IPS DF 19.7 (cell line): ENCODE measurements around the gene PCDH8.

Experiments
- DNase-seq: peaks from one replicate; pipeline ENCODE4 v3.0.0-alpha.2; 2013; ENCODE audit warnings: low read depth, low spot score

The PCDH8 gene, protein sequence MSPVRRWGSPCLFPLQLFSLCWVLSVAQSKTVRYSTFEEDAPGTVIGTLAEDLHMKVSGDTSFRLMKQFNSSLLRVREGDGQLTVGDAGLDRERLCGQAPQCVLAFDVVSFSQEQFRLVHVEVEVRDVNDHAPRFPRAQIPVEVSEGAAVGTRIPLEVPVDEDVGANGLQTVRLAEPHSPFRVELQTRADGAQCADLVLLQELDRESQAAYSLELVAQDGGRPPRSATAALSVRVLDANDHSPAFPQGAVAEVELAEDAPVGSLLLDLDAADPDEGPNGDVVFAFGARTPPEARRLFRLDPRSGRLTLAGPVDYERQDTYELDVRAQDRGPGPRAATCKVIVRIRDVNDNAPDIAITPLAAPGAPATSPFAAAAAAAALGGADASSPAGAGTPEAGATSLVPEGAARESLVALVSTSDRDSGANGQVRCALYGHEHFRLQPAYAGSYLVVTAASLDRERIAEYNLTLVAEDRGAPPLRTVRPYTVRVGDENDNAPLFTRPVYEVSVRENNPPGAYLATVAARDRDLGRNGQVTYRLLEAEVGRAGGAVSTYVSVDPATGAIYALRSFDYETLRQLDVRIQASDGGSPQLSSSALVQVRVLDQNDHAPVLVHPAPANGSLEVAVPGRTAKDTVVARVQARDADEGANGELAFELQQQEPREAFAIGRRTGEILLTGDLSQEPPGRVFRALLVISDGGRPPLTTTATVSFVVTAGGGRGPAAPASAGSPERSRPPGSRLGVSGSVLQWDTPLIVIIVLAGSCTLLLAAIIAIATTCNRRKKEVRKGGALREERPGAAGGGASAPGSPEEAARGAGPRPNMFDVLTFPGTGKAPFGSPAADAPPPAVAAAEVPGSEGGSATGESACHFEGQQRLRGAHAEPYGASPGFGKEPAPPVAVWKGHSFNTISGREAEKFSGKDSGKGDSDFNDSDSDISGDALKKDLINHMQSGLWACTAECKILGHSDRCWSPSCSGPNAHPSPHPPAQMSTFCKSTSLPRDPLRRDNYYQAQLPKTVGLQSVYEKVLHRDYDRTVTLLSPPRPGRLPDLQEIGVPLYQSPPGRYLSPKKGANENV

DNA sequence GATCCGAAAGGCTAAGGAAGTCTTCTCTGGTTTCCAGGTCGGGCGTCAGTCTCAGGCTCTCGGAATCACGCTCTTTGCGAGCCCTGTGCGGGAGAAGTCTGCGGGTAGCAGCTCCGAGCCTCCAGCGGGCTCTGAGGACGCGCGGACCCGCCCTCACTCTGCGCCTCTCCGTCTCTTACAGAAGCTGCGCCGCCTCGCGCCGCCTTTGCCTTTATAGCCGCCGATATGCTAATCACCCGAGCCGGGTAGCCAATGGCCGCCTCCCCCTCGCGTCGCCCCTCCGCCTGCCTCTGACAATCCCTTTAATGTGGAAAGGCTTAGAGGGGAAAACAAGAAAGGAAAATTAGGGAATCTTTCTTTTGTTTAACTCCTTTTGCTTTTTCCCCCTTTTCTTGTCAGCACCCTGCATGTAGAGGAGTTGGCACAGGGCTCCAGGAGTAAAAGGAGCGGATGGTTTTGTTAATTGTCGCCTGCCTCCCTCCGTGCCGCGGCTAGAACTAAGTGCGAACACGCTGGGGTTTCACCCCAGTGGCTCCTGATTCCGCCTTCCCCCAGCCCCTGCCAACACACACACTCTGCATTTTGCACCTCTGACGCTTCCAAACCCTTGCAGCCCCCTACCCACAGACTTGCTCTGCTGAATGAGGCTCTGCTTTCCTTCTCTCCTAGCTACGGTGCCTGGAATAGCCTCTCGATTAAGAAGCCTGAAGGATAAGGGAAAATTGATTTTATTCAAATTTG lies at the start of gene PCDH8:
TSS of gene PCDH8 (minus strand) at position 186 of the 741 bp plus-strand sequence. CDS start 204 bp downstream, outside the sequence.
- DNase-seq = no peak

DNA sequence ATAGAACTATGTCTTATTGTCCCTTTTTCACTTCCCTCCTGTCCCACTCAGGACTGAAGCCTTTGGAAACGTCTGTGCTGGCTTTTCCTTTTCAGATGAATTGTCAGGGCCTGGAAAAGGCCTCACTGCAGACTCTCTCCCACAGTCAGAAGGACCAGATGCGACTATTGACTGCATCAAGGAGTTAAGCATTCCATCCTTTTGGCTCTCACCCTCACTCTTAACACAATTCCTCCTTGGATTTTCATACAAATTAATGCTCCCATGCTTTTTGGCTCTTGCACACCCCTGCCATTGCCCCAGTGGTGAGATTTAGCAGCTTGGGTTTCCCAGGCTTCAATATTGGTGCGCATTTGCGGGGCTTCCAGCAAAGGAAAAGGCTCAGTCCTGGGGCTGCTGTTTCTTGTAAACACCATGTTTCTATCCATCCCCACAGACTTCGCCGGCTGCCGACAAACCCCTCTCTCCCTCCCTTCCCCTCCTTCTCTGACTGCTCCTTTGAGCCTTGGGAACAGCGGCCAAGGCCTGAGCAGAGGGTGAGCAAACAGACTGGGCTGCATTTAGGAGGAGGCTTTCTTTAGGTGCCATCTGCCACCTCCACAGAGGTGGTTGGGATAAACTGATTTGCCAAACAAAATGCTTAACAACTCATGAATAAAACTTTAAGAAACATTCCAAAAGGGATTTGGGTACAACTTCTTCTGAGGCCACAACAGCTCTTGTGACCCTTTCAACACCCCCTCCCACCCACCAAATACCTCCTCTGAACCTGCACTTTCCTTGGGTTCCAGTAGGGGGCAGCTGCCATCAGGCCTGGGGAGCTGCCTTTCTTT lies 48.6 kb upstream of the PCDH8 start:
- no peak for DNase-seq

DNA sequence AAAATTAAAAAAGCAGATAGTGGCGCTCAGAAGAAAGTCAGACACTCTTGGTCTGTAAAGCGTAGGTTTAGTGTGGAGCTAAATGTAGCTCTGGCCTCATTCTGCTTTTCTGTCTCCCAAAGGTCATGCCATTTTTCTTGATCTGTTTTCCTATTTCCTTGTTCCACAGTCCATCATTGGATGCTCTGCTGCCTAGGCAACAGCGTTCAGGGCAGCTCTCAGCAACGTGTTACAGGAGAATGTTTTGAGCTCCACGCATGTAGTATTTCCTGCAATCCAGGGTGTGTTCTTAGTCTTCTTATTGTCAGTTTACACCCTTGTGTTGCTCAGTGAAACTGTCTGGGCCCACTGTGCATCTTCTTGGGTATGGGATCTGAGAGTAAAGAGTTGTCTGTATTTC lies 46.0 kb upstream of the PCDH8 start:
- DNase-seq = no peak

DNA sequence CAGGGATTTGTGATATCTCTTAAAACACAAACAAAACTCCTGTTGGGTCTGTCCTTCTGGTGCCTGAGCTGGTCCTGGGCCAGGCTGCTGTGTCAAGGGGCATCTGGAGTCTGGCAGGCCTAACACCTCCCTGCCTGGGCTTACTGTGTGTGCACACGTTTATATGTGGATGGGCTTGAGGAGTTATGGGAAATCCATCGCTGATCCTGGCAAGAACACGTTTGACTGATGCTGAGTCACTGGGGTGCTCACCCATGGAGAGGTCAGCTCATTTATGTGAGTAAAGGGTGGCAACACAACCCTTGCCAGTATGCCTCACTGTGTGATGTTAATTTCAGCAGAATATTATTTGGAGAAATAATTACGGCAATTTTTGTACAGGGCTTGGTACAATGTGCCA lies 44.5 kb upstream of the PCDH8 start:
- no peak for DNase-seq

DNA sequence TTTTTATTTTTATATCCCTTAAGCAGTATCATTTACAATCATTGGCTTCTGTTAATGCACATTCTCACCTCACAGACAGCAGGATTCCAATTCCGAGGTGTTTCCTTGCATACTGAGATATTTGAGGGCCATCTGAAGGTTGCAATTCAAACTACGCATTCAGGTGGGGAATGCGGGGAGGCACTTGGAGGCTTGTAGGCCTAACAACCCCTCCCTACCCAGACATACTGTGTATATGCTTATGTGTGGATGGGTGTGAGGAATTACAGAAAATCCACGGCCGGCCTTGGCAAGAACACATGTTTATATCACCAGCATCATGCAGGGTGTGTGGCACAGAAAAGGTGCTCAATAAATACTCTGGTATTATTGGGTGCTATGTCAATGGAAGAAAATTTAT lies 43.3 kb upstream of the PCDH8 start:
- DNase-seq = no peak

DNA sequence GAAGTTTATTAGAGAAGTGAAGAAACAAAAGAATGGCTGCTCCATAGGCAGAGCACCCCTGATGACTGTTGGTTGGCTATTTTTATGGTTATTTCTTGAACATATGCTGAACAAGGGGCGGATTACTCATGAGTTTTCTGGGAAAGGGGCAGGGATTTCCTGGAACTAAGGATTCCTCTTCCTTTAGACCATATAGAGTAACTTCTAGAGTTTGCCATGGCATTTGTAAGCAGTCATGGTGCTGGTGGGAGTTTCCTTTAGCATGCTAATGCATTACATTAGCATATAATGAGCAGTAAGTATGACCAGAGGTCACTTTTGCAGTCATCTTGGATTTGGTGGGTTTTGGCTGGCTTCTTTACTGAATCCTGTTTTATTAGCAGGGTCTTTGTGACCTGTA lies 38.7 kb upstream of the PCDH8 start:
- no peak for DNase-seq

DNA sequence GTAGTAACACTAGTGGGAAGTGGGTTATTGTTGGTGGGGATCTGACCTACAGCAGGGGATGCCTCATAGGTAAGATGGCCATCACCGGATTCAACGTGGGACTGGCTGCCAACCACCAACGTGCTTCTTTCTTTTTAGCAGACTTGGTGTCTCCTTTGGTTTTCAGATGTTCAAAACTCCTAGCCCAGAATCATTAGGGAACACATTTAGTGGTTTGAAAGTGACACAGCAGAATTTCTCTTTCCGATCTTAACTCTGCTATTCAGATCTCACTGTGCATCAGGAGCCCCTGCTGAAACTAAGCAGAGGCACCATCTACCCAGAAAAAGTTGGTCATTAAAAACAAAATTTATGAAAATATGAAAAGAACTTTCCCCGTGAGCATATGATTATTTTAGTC lies 36.7 kb upstream of the PCDH8 start:
- no peak for DNase-seq

DNA sequence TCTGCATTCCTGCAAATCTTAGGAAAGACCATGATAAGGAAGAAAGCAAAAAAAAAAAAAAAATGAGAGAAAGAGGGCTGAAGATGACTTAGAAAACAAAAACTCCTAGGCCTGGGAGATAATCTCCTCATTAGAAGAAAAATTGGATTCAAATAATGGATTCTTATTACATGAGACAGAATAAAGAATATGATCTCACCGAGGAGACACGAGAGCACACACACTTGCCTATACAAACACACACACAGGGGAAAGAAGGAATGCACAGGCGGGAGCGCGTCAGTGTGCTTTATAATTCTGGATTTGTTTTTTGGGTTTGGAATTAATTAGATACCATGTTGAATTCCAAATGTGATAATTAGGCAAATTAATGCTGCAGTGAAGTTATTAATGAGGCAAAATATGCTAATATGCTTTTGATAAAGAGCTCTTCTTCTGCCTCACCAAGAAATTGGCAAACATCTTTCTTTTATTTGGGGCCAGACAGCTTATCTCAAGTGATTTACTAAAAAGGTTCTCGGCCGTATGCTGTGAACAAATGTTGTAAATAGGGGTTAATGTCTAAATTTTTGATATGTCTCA lies 36.1 kb upstream of the PCDH8 start:
- DNase-seq = no peak

DNA sequence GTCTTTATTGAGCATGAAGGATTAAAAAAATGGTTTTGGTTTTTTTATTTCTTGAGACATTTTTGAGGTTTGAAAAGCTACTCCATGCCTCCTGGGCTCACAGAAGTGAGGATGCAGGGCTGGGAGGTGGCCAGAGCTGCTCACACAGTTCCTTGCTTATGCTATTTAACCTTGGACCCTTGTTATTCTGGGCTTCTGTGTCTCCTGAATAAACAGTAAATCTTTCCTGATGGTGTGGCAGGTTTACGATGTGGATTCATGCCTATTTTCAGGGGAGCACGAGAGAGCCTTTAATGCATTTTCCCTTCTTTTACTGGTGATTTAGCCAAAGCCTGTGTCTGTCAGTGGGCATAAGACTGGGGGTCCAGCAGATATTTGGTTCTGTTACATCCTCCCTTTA lies 34.3 kb upstream of the PCDH8 start:
- DNase-seq = no peak

DNA sequence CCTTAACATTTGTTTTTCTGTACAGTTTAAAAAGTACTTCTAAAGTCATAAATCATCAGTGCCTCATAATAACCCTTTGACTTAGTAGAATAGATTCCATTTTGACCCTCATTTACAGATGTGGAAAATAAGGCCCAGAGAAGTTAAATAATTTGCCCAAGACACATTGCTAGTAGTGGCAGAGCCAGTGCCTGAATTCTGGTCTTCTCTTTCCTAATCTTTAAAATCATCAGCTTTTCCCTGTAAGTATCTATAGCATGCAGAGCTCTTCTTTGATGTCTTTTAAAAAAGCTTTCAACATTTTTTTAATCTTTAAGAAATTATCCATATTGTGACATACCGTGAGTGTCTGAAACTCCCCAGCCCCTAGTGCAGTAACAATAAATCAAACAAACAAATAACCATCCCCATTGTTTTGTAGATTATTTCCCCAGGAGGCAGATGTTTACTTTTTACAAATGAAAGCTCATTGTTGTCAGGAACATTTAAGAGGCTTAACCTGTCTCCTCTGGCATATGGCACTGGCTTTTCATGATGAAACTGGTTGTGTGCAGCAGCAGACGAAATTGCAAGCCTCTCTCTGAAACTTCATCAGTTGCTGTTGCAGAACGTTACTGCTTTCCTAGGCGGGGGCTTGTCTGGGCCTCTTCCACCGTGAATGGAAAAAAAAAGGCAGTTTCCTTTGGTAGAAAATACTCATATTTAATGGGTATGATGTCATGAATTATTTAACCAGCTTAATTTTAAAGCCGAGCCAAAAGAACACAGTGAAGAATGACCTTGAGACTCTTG lies 31.7 kb upstream of the PCDH8 start:
- DNase-seq = peak; percentile 47

DNA sequence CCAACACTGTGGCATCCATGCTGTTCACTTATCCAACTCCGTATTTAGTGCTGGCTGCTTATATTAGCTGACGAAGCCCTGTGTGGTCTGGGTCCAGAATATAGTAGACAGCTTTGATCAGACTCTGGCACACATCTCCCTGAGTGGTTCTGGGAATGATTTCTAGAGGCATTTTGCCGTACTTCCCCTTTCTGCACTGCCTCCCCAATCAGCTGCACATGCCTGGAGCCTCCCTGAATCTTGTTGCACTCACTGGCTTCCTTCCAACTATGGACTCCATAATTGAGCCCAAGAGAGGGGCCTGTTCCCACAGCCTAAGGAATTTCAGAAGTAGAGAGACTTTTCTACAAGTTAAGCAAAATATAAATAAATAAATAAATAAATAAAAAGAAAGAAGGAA lies 30.4 kb upstream of the PCDH8 start:
- no peak for DNase-seq

DNA sequence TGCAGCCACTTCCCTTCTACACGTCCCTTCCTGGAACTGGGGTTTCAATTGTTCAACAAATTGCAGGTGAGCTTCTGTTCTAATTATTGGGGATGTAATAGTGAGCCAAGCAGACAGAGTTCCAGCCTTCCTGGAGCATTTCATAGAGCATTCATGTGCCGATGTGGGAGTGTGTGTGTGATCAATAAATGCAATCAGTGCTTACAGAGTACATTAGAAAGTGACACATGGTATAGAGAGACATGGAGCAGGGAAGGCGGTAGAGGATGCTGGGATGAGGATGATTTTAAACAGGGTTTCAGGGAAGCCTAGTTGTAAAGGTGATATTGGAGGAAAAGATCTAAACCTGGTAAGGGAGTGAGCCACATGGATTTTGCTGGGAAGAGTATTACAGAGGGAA lies 21.7 kb upstream of the PCDH8 start:
- no peak for DNase-seq

DNA sequence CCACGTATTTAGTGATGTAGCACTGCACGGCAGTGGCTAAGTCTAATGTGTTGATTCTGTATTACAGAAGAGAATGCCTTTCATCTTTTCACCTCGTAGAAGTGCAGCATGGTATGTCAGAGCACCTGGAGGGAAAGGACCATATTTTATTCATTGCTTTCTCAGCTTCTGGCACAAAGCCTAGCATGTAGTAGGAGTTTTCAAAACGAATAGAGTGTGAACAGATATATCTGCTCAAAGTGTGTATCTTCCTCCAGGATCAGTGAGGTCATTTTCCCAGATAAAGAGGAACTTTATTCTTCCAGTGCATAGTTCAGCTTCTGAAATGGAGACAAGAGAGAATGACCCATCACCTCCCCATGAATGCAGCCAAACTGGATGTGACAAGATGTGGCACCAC lies 21.2 kb upstream of the PCDH8 start:
- no peak for DNase-seq

DNA sequence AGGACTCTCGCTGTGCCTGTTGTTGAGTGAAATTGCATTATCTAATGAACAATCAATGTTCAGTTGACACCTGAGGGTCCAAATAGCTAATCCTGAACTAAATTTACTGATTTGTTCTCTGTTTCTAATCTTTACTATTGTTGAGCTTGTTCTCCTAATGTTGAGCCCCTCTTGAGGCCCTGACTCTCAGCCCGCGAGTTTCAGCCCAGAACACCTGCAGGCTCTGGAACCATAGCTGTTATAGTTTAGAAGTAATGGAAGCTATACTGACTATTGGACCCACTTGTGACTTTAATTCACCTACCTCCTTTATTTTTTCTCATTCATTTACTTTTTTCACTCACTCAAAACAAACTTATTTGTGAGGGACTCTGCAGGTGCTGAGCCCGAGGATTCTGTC lies 20.6 kb upstream of the PCDH8 start:
- DNase-seq = no peak

DNA sequence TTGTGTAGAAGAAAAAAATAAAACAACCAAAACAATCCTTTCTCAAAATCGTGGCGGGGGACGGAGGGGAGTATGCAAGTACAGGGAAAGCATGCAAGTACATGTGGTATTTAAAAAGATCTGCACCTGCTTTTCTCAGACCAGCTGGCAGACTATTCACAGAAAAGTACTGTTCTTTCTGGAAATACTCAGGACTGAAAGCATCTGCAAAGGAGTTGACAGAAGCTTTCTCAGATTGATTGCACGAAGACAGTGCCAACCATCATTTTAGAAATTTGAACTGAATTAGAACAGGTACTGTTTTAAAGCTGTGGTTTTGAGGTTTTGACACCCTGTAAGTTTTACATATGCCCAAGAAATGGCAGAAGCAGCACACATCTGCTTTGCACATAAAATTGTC lies 19.8 kb upstream of the PCDH8 start:
- DNase-seq = no peak

DNA sequence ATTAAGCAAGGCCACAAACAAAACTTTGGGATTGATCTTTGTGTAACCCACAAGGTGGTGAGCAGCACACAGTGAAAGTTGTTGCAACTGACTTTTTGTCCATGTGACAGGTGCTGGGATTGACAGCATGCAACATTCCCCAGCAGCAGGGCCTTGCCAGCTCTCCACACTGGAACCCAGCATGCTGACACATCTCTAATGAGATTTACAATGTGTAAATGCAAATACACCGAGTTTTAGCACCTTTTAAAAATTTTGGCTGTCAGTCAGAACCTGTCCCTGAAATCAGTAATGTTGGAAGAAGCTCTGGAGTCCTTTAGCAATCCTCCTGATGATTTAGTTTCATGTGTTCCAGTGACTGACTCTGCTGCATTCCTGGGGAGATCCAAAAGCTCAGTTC lies 16.5 kb upstream of the PCDH8 start:
- no peak for DNase-seq

DNA sequence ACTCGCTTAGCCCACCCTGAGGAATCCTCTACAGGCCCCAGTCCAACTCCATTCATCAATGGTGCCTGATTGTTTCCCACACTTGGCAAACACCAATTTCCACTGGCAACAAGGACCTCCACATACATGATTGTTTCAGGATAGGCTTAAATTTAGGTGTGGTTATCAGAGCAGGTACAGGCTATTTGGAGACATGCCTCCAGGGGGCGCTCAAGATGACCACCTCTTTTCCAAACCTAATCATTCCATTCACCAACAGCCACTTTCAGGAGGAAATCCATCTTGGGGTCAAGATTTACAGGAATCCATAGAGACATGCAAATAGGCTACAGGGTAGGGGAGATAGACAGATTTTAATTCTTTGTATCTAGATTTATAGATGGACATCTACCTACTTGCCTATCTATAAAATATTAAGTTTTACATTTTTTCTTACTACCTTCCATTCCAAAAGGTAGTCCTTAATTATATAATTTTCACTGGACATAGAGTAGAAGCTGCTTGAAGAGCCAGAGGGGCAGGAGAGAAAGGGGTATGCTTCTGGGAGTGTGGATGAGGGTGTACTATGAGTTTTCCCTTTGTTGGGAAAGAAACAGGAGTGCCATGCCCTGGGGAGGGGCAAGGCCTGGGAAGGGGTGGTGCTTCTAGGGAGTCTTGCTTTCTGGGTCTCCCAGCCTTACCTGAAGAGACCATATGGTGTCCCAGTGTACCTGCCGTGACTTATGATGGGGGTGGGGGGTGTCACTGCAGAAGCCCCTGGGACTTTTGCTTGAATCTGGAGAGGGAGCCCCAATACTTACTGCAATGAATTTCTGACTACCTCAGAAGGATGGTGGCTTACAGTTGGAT lies 14.1 kb upstream of the PCDH8 start:
- DNase-seq = no peak

DNA sequence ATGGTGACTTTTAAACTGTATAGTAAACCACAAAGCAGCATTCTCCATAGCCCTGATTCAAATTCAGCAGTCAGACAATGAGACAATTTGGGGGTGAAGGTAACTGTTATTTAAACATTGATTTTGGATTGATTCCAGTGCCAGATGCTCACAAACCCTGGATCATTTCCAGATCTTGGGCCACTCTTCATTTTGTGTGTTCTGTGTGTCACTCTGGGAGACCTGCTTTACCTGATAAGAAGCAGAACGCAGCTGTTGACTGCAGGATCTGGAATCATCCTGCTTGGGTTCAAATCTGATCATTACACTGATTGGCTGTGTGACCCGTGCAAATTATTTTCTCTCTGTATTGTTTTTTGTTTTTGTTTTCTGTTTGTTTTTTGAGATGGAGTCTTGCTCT lies 4.0 kb upstream of the PCDH8 start:
- DNase-seq = no peak
